GM12874 (cell line): ENCODE data around the gene USP16.

ENCODE experiments used
- CTCF ChIP-seq: IDR thresholded peaks from 2 replicates; pipeline ENCODE4 v1.5.1; 2011; ENCODE audit warnings: low read depth, mild to moderate bottlenecking, control low read depth, low read length, moderate library complexity; ENCODE audit not compliant: insufficient read depth

The USP16 gene

GRCh38 chr21:28993293-28993629 lies 31.2 kb upstream of the USP16 start:
- TF ChIP-seq CTCF = no peak

- TF ChIP-seq CTCF = no peak
These were observed 21.9 kb upstream of the USP16 start for GRCh38 chr21:29002442-29003144.

GRCh38 chr21:29005696-29006095 lies 18.8 kb upstream of the USP16 start:
- no peak for TF ChIP-seq CTCF

- TF ChIP-seq CTCF = no peak
These were observed 17.3 kb upstream of the USP16 start for GRCh38 chr21:29007135-29007534.

- TF ChIP-seq CTCF = no peak
These were observed 16.7 kb upstream of the USP16 start for GRCh38 chr21:29007810-29008209.

- TF ChIP-seq CTCF = no peak
These were observed 16.1 kb upstream of the USP16 start for GRCh38 chr21:29008367-29008766.

GRCh38 chr21:29017639-29018237 lies 6.7 kb upstream of the USP16 start:
- TF ChIP-seq CTCF = no peak

GRCh38 chr21:29018540-29018939 lies 5.9 kb upstream of the USP16 start:
- no peak for TF ChIP-seq CTCF
